ENCODE measurements around the gene CACYBP.

The CACYBP gene

GRCh38 chr1:175036476-175036875, 36.7 kb downstream of the CACYBP start:
- H3K9ac ChIP-seq: no peak overlapping the region
- H3K27me3 ChIP-seq (ENCODE audit: insufficient read depth, low read depth): no peaks in the 10 kb centered on the region
- H3K4me1 ChIP-seq (ENCODE audit: low read depth, poor library complexity, severe bottlenecking): no peaks in the 10 kb centered on the region
- no peaks in the 10 kb centered on the region for H3K36me3 ChIP-seq (ENCODE audit: insufficient read depth)
- TF ChIP-seq CTCF (conservative IDR thresholded peaks at IDR 0.05; ENCODE audit: low read depth, low read length): no peak
- no peaks in the 10 kb centered on the region for H4K20me1 ChIP-seq (ENCODE audit: insufficient read depth)
- H3K4me2 ChIP-seq: no peak overlapping the region
- no peak overlapping the region for H2AFZ ChIP-seq (ENCODE audit: low read depth)
- H3K79me2 ChIP-seq (ENCODE audit: insufficient read depth, low read depth): no peaks in the 10 kb centered on the region
- H3K4me3 ChIP-seq (IDR thresholded peaks at IDR 0.05; ENCODE audit: insufficient read depth, low read depth, low read length): no peak overlapping the region
- H3K27ac ChIP-seq: no peak overlapping the region

- no peak overlapping the region for H3K4me2 ChIP-seq
- no peaks in the 10 kb centered on the region for H3K79me2 ChIP-seq (ENCODE audit: insufficient read depth, low read depth)
- no peak overlapping the region for H3K4me3 ChIP-seq (IDR thresholded peaks at IDR 0.05; ENCODE audit: insufficient read depth, low read depth, low read length)
- no peaks in the 10 kb centered on the region for H3K27me3 ChIP-seq (ENCODE audit: insufficient read depth, low read depth)
- no peak overlapping the region for H2AFZ ChIP-seq (ENCODE audit: low read depth)
- no peaks in the 10 kb centered on the region for H4K20me1 ChIP-seq (ENCODE audit: insufficient read depth)
- H3K27ac ChIP-seq: no peak overlapping the region
- no peak overlapping the region for H3K9ac ChIP-seq
- H3K36me3 ChIP-seq (ENCODE audit: insufficient read depth): no peaks in the 10 kb centered on the region
- H3K4me1 ChIP-seq (ENCODE audit: low read depth, poor library complexity, severe bottlenecking): no peaks in the 10 kb centered on the region
- TF ChIP-seq CTCF (conservative IDR thresholded peaks at IDR 0.05; ENCODE audit: low read depth, low read length): no peak
Measured at GRCh38 chr1:175037416-175037815, 37.7 kb downstream of the CACYBP start.

GRCh38 chr1:175040324-175040879, 40.7 kb downstream of the CACYBP start:
- Histone ChIP-seq H4K20me1 (ENCODE audit: insufficient read depth) (no peaks in the 10 kb centered on the region), H3K27ac (no peak overlapping the region), H3K27me3 (ENCODE audit: insufficient read depth, low read depth) (no peaks in the 10 kb centered on the region), H3K4me3 (IDR thresholded peaks at IDR 0.05; ENCODE audit: insufficient read depth, low read depth, low read length) (no peak overlapping the region), H3K9ac (no peak overlapping the region), H3K4me1 (ENCODE audit: low read depth, poor library complexity, severe bottlenecking) (no peaks in the 10 kb centered on the region), H3K36me3 (ENCODE audit: insufficient read depth) (no peaks in the 10 kb centered on the region), H3K79me2 (ENCODE audit: insufficient read depth, low read depth) (no peaks in the 10 kb centered on the region), H3K4me2 (no peak overlapping the region), H2AFZ (ENCODE audit: low read depth) (no peak overlapping the region)
- TF ChIP-seq CTCF (conservative IDR thresholded peaks at IDR 0.05; ENCODE audit: low read depth, low read length): no peak

- no peaks in the 10 kb centered on the region for H3K36me3 ChIP-seq (ENCODE audit: insufficient read depth)
- no peak overlapping the region for H3K27ac ChIP-seq
- no peaks in the 10 kb centered on the region for H3K27me3 ChIP-seq (ENCODE audit: insufficient read depth, low read depth)
- H3K4me3 ChIP-seq (IDR thresholded peaks at IDR 0.05; ENCODE audit: insufficient read depth, low read depth, low read length): no peak overlapping the region
- H3K4me1 ChIP-seq (ENCODE audit: low read depth, poor library complexity, severe bottlenecking): no peaks in the 10 kb centered on the region
- H3K9ac ChIP-seq: no peak overlapping the region
- no peak overlapping the region for H3K4me2 ChIP-seq
- H2AFZ ChIP-seq (ENCODE audit: low read depth): no peak overlapping the region
- no peaks in the 10 kb centered on the region for H3K79me2 ChIP-seq (ENCODE audit: insufficient read depth, low read depth)
- H4K20me1 ChIP-seq (ENCODE audit: insufficient read depth): no peaks in the 10 kb centered on the region
- TF ChIP-seq CTCF (conservative IDR thresholded peaks at IDR 0.05; ENCODE audit: low read depth, low read length): no peak
Measured at GRCh38 chr1:175042650-175043049, 42.9 kb downstream of the CACYBP start.
